GM18499 (cell line): ENCODE results near the gene TXNDC2.
"Not testable (repeated sequence)": the region's sequence is repeated elsewhere in the genome, so short reads cannot be mapped to it uniquely, and the experiment has no call there.

Source experiments
- ATAC-seq: cut with Tn5 transposase; IDR thresholded peaks from one replicate; pipeline ENCODE4 v1.9.1; 2021; ENCODE audit warnings: moderate number of reproducible peaks; ENCODE audit not compliant: insufficient read depth, unreplicated experiment

The TXNDC2 gene

GRCh38 chr18:9910071-9910470 is 24.3 kb downstream of the TXNDC2 start:
- no peak for ATAC-seq

DNA sequence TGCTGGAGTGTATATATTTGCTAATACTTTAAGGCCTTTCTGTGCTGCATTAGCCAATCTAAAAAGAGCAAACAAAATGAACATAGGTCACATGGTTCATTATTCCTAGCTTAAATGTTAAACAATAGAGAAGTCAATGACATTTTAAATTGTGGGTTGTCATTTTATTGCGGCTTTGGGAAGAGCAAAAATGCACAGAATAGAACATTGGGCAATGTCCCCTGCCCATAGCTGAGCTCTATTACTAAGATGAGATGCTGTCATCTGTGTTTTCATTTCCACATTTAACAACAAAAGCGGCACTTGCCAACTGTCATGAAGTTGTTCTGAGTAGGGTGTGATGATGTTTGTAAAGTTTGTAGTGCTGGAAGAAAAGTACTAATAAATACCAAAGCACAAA is 24.9 kb downstream of the TXNDC2 start:
- ATAC-seq = no peak

- no peak for ATAC-seq
Observed at GRCh38 chr18:9911226-9911625, 25.5 kb downstream of the TXNDC2 start.

- ATAC-seq = not testable (repeated sequence)
Observed at GRCh38 chr18:9912285-9912684, 26.5 kb downstream of the TXNDC2 start.

GRCh38 chr18:9913151-9913525 is 27.4 kb downstream of the TXNDC2 start:
- no peak for ATAC-seq

- peak; percentile 78 for ATAC-seq
Observed at GRCh38 chr18:9913526-9914333, 28.0 kb downstream of the TXNDC2 start, which contains the start of gene VAPA. Gene VAPA (plus strand): TSS chr18:9914016. CDS start chr18:9914257, 241 bp downstream.

DNA sequence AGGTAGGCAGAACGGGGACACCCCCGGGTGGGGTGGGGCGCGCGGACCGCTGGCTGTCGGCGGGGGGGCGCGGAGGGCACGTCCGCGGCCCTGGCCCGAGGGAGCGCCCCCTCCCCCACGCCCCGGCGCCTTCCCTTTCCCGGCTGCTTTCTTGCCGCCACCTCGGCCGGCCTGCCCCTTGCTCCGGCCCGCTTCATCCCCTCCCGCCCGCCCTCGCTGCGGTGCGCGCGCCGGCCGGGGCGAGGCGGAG is 28.5 kb downstream of the TXNDC2 start:
- ATAC-seq = peak; percentile 1

DNA sequence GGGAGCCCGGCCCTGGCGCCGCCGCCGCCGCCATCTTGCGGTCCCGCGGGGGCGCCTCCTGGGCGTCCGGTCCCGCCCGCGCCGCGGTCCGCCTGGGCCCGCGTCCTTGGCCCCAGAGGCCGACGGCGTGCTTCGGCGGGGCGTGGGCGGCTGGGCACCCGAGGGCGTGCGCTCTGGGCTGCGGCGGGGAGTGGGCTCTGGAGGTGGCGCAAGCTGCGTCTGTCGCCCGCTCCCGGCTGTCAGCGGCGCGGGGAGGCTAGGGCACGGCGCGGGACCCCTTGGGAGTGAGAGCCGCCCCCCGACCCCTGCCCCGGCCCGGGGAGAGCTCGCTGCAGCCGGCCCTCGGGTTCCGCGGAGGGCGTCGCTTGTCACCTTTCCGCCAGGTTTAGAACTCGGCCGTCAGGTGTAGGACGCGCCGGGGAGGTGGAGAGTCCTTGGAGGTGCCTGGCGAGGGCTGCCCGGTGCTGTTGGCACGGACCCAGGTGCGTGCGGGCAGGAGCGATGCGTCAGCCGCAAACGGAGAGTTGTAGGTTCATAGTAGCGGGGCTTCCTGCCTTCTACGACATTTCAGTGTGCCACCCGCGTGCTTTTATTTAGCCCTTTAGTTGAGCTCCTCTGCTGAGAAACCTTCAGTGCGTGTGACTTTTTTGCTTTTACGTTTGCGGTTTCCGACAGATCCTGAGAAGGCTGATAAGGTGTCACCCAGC is 29.0 kb downstream of the TXNDC2 start:
- no peak for ATAC-seq

- ATAC-seq = no peak
Observed at GRCh38 chr18:9915291-9916076, 29.7 kb downstream of the TXNDC2 start.

GRCh38 chr18:9916077-9916639 is 30.4 kb downstream of the TXNDC2 start:
- ATAC-seq = no peak

- no peak for ATAC-seq
Observed at GRCh38 chr18:9916808-9917207, 31.0 kb downstream of the TXNDC2 start.

GRCh38 chr18:9918016-9918680 is 32.4 kb downstream of the TXNDC2 start:
- ATAC-seq = no peak

DNA sequence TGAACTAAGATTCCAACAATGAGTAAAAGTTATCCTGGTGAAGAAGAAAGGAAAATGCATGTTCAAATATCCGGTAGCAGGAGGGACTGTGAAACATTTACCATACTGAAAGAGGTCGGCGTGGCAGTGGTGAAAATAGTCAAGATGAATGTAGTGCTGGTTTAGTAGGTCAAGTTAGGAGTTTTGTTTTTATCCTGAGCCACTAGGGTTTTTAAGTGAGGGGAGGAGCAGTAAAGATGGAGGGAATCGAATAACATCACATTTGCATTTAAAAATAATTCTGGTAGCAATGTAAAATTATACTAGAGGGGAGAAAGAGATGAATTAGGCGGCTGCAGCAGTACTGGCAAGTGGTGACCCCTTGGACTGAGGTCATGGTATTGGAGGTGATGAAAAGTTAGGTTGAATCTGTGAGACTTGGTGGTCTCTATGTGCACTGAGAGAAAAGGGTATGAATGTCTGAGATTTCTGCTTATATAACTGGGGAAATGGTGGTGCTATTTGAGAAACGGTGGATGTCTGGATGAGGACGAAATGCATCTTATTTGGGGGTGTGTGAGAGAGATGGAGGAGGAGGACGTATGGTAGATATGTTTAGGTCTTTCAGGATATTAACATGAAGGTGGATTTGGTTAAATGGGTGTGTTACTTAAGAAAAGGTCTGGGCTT is 33.9 kb downstream of the TXNDC2 start:
- ATAC-seq = no peak

DNA sequence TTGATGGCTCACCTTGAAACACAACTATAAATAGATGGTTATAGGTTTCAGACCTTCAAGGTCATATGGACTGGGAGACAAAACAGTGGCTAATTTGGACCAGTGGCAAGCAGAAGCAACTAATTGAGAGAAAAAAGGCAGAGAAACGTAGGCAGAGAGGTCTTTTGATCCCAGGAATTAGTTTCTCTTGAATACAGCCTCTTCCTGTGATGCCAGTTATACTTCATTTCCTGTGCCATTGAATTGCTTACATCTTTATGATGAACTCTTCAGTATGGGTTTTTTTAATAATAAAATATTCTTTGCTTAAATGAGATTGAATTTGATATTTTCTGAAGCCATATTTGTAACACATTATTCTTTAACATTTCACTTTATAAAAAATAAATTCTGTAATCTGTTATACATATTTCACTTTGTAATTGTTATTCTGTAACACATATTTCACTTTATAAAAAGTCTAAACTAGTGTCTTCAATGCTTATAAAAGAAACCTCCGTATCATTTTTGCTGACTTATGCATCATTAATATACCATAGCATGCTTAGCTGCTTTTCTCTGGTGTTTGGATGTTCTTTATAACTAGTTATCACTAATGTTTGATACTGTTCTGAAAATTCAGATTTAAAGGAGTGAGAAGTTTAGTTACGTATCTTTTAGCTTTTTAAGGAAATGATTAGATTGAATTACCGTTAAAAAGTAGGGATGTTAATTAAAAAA is 37.0 kb downstream of the TXNDC2 start:
- ATAC-seq = no peak

- no peak for ATAC-seq
Observed at GRCh38 chr18:9924371-9924943, 38.7 kb downstream of the TXNDC2 start.

GRCh38 chr18:9925369-9925768 is 39.6 kb downstream of the TXNDC2 start:
- no peak for ATAC-seq

DNA sequence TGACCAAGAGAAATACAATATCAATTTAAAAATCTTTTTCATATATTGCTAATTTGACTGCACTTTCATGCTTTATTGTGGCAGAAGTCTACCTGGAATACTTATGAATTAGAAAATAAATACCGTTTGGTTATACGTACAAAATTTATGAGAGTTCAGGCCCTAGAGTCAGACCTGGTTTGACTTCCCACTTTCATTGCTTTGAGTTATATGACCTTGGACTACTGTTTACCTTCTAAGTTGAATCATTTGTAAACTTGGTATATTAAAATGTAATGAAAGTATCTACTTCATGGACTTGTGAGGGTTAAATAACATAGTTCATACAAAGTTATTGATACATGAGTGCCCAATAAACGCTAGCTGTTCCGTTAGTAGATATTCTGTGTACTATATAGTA is 40.0 kb downstream of the TXNDC2 start:
- no peak for ATAC-seq

DNA sequence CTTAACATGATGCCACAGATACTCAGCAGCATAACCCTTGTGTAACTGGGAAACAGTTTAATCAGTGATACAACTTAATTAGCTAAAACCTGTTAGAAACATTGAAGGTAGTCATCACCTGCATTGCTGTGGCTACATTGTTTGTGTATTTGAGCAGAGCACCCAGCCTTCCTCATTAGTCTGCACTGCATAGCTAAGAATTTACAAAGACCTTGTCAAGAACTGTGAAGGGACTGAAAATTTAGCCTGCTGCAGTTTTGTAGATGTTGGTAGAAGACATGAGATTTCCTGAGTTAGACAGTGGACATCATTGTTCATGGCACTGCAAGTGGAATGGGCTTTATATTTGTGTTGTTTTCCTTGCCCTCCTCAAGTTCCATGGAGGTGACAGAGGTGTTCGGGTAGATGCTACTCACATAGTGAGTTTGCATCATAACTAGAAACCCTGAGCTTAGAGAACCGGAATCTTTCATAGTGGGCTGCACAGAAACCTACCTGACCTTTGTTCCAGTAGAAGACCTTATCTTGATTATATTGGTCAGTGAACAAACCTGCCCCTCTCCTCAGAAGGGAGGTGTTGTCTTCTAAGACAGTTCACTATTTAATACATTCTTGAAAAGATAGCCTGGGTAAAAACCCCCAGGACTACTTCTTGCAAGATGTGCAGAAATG is 40.6 kb downstream of the TXNDC2 start:
- no peak for ATAC-seq
